BJ (cell line): Measurements from ENCODE around the gene EMP1. TPM values are rescaled to one million over a fixed set of nuclear protein-coding genes. Genes with fewer than 3 reads are reported as not detected.

Experiments
- CTCF ChIA-PET: fragments of 350-600 bp; formaldehyde crosslinking; extraction: SDS; loops from one replicate; lab custom pipeline; 2021; ENCODE audit warnings: antibody characterized with exemption, inconsistent platforms; lab: Yijun Ruan, JAX
- POLR2A ChIA-PET: fragments of 300-600 bp; sonication (Branson Sonifier 250); formaldehyde crosslinking; extraction: SDS; loops from one replicate; lab custom pipeline; 2021; ENCODE audit warnings: antibody characterized with exemption; lab: Charles Lee
- DNase-seq: peaks from one replicate; pipeline ENCODE4 v3.0.0-alpha.2; 2011; ENCODE audit warnings: low read depth
- H3K27me3 ChIP-seq: 2 replicates; pipeline ENCODE4 v1.6.0; 2011; ENCODE audit warnings: low read length; ENCODE audit not compliant: control insufficient read depth, insufficient read depth
- H3K36me3 ChIP-seq: 2 replicates; pipeline ENCODE4 v1.5.1; 2011; ENCODE audit warnings: low read length; ENCODE audit not compliant: control insufficient read depth, insufficient read depth
- H3K4me3 ChIP-seq: 2 replicates; pipeline ENCODE4 v1.5.1; 2011; ENCODE audit warnings: low read depth, mild to moderate bottlenecking, control low read depth, low read length
- CTCF ChIP-seq: IDR thresholded peaks from 2 replicates; pipeline ENCODE4 v1.5.1; 2011; ENCODE audit warnings: low read depth, mild to moderate bottlenecking, control low read depth, inconsistent platforms, low read length, moderate library complexity; ENCODE audit not compliant: insufficient read depth
- polyA plus RNA-seq: library from polyadenylated mRNA; depleted of rRNA; stranded (reverse); fragments of >200 nt; gene quantifications from 2 replicates; pipeline ENCODE4 v1.2.3, GENCODE V29; 2011

EMP1 gene
- polyA plus RNA-seq, 1 experiment, result 258 TPM

GRCh38 chr12:13176256-13176655, 20.3 kb upstream of the EMP1 start:
- Histone ChIP-seq H3K36me3 (no peaks in the 10 kb centered on the region), H3K4me3 (no peak overlapping the region), H3K27me3 (no peaks in the 10 kb centered on the region)
- no peak for TF ChIP-seq CTCF
- ChIA-PET POLR2A (no interaction called here), CTCF (interaction anchor here (1.1 kb wide), 2 partner anchors 16 to 74 kb away, joined by 3 to 4 read pairs; no protein-coding TSS in a partner anchor)
- DNase-seq, result no peak

- POLR2A ChIA-PET, result no interaction called here
- Histone ChIP-seq H3K4me3 (no peak overlapping the region), H3K27me3 (no peaks in the 10 kb centered on the region), H3K36me3 (no peaks in the 10 kb centered on the region)
- CTCF ChIA-PET, result no interaction called here
- no peak for DNase-seq
- no peak for TF ChIP-seq CTCF
Observed at GRCh38 chr12:13177373-13177772, 19.2 kb upstream of the EMP1 start.

GRCh38 chr12:13177906-13178305, 18.6 kb upstream of the EMP1 start:
- Histone ChIP-seq H3K4me3 (no peak overlapping the region), H3K27me3 (no peaks in the 10 kb centered on the region), H3K36me3 (no peaks in the 10 kb centered on the region)
- DNase-seq, result no peak
- TF ChIP-seq CTCF, result no peak
- POLR2A ChIA-PET, result no interaction called here
- CTCF ChIA-PET, result interaction anchor here (1.0 to 1.6 kb wide), 5 partner anchors 9 to 153 kb away, joined by 3 to 6 read pairs (median 4); no protein-coding TSS in a partner anchor

DNA sequence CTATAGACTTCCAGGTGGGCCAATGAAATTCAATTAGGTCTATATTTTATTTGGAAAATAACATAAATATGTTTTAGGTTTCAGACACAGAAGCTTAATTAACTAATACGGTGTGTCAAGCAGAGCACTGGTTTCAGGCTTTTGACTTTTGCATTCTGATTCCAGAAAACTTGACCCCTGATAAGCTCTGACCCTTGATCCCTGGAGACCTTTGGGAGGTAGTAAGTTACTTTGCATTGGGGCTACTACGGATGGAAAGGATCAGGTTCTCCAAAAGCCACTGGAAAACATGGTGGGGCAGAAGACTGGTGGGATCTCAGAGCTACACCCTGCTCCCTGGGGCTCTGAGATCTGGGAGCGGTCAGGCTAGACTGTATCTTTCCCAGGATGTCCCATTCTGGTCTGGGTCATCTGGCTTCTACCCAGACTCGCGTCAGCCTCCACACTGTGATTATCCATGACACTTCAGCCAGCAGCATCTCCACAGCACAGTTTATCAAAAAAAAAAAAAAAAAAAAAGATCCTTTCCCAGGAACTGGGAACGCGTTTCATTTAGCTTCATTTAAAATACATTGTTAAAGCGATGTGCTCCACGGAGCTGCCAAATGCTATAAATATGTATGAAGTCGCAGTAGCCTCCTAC, 17.8 kb upstream of the EMP1 start:
- no peaks in the 10 kb centered on the region for H3K27me3 ChIP-seq
- TF ChIP-seq CTCF, result no peak
- no peak overlapping the region for H3K4me3 ChIP-seq
- H3K36me3 ChIP-seq, result no peaks in the 10 kb centered on the region
- CTCF ChIA-PET, result interaction anchor here (1.0 to 1.6 kb wide), 6 partner anchors 8 to 154 kb away, joined by 3 to 6 read pairs (median 4); no protein-coding TSS in a partner anchor
- POLR2A ChIA-PET, result interaction anchor here (0.5 to 1.1 kb wide), 3 partner anchors 18 to 140 kb away, joined by 4 to 7 read pairs (median 4); partner anchors contain the start of gene EMP1
- no peak for DNase-seq

- no peak overlapping the region for H3K4me3 ChIP-seq
- no peak for TF ChIP-seq CTCF
- no peak for DNase-seq
Observed at GRCh38 chr12:13179211-13180074, 17.1 kb upstream of the EMP1 start.

More at GRCh38 chr12:13179211-13180074, 17.1 kb upstream of the EMP1 start:
- no peaks in the 10 kb centered on the region for H3K27me3 ChIP-seq
- POLR2A ChIA-PET, result interaction anchor here (0.5 to 1.1 kb wide), 5 partner anchors 17 to 279 kb away, joined by 3 to 10 read pairs (median 4); partner anchors contain the start of gene EMP1
- CTCF ChIA-PET, result interaction anchor here (1.0 to 1.6 kb wide), 4 partner anchors 8 to 81 kb away, joined by 3 to 6 read pairs (median 4); no protein-coding TSS in a partner anchor
- no peaks in the 10 kb centered on the region for H3K36me3 ChIP-seq
